Measurements from ENCODE around the gene TCP11.
A peak's percentile ranks its signal among the peaks of the same experiment; 100 is the strongest.

The TCP11 gene

DNA sequence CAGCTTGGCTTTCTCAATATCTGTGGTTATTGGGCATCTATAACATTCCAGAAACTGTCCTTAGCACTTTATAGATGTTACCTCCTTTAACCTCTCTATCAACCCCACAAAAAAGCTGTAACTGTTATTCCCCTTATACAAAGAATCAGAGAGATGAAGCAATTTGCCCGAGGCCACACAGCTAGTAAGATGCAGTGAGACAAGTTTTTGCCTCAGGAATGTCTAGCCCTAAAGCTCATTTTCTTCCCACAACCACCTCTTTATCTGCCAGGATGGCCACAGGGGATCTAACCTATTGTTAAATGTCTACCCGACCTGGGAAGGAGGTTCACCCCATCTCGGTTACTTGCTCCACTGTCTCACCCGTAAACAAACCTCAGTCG lies 31.9 kb upstream of the TCP11 start:
- no peak for DNase-seq (ENCODE audit: low spot score)

DNA sequence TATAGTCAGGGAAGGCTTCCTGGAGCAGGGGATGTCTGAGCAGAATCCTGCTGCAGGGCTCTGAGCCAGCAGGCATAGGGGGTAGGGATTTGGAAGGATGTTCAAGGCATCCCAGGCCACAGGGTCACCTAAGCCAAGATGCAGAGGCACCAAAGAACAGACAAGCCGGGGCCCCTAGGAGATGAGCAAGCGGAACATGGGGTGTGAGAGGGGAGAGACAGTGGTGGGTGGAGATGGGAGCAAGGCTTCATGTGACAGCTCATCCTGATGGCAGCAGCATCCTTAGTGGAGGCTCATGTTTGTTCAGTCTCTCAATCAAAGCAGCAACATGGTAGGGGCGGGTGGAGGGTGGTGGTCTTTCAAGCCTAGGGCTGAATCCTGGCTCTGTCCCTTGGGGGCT lies 29.8 kb upstream of the TCP11 start:
- no peak for DNase-seq (ENCODE audit: low spot score)

DNA sequence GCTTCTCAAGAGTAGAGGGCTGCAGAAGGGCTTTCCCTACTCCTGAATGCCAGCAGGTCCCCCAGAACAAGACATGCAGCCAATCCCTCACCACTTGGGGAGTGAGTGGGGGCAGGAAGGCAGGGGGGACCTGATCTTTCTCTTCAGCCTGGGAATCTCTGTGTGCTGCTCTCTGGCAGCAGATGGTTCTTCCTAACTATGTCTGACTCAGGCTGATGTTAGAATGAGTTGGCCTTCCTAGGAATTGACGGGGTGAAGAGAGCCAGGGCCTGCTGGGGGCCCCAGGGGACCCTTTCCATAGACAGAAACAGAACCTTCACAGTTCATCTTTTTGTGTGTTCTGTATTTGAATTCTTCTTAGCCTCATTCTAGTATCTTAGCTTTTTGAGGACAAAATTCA lies 29.0 kb upstream of the TCP11 start:
- no peak for DNase-seq (ENCODE audit: low spot score)

DNA sequence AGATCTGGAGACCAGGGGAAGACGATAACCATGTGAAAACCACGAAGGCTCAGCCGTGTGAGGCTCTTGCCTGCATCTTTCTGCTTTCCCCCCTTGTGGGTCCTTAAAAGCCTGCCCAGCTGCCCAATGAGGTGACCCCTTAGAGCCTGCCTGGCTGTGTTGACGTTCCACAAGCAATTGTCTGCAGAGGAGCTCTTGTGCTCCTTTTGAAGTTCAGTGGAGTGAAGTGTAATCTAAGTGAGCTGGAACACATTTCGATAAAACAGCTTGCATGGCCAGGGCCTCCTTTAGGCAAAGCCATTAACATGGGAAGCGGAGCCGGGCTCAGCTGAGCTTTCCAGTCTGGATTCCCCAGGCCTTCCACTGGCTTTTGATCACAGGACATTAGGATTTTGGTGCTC lies 27.3 kb upstream of the TCP11 start:
- DNase-seq (ENCODE audit: low spot score) = no peak

DNA sequence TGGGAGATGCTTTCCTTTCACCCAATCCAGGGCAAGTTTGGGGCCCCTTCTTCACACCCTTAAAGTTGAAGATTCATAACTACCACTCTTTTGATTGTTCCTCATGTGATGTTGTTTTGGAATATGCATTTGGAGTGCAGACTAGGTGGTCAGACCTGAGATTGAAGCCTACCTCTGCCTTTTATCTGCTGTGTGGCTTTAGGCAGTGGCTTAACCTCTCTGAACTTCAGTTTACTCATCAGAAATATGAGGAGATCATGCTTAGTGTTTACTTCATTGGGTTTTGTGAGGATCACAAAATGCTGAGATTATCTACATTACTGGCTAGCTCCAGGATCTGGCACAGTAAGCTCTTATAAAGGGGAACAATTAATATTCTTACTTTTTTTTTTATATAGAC lies 26.4 kb upstream of the TCP11 start:
- no peak for DNase-seq (ENCODE audit: low spot score)

DNA sequence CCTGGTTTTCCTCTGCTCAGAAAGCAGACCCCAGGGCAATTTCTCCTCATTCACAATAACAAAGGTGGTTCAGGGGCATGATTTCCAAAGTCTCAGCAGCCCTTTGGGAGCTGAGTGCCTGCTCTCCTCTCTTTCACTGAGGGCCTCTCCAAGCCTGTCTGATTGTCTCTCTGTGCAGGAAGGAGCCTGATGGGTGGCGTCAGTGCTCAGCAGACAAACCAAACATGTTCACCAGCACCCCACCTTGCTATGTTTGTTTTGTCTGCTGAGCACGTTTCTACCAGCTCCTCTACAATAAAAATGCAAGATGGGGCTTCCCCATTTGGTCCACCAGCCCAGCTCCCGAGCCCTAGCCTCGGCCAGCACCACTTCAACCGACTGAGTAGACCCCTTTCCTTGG lies 25.4 kb upstream of the TCP11 start:
- DNase-seq (ENCODE audit: low spot score) = no peak

DNA sequence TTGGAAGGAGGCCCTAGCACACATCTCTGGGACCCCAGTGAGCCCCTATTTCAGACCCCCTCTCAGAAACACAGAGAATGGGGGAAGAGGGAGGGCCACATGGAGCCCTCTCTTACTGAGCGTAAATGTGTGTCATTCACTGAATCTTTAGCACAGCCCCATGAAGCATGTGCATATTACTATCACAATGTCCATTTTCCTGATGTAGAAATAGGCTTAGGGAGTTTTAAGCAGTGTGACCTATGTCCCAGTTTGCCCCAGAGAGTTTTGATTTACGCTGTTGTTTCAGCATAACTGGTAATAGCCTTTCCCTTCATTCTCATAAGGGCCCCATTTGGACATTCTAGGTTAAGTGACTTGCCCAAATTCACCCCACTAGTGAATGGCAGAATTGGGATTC lies 25.0 kb upstream of the TCP11 start:
- no peak for DNase-seq (ENCODE audit: low spot score)

DNA sequence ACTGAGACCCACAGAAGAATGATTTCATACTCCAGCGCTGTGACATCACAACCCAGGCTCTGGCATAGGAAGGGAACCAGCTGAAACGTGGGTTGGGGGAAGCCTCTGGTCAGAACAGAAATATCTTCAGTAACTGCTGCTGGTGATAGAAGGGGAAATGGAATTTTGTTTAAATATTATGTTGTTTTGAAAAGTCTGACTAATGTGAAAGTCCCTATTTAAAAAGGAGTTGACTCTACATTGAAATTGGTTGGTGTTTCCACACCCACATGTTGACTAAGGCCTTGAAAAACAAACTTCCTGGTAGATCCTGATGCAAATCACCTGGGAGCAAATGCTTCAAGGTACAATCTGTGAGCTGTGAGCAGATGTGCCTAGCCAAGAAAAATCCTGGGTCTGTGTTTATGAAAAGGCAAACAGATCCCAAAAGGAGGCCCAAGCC lies 24.5 kb upstream of the TCP11 start:
- no peak for DNase-seq (ENCODE audit: low spot score)

DNA sequence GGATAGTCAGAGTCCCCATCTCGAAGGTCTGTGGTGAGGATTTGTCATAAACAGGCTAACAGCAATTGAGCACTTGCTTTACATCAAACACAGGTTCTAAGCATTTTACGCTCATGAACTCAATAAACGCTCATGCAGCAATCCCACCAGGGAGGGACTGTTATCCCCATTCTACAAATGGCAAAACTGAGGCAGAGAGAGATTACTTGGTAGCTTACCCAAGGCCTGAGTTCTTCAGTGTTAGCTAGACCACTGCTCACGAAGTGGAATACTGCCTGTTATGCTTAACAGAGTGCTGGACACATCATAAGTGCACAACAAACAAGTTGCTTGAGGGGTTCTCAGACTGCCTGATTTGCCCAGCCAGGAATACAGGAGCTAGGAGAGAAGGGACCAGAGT lies 23.7 kb upstream of the TCP11 start:
- DNase-seq (ENCODE audit: low spot score) = no peak

DNA sequence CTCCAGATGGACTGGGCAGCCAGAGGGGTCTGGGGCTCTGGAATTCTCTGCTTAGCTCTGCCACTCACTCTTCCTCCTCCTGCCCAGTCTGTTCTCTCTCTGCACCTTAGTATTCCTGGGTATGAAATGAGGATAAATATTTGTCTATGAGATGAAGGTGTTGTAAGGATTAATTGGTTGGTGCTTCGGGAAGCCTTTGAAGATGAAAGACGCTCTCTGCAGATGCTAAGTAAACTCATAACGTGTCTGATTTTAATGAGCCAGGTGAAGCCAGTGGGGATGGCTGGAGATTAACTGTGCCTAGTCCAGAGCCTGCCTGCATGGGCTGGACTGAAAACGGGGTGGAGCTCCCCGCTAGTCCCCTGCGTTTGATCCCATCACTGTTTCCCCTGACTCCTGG lies 23.1 kb upstream of the TCP11 start:
- DNase-seq (ENCODE audit: low spot score) = no peak

DNA sequence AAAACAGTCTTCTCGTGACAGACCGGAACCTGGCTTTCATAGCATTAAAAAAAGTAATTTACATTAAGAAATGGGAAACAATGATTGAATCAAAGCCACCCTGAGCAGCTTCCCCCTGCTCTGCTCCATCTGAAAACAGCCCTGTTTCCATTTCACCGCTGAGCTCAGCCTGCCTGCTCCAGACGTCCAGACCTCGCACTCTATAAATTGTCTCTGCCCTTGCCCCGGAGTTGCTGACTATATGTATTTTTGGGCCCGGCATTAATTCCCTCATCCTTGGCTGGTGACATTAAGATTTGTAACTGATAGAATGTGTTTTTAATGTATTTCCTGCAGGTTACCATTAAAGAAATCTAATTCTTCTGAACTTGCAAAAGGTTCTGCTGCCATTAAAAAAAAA lies 22.7 kb upstream of the TCP11 start:
- DNase-seq (ENCODE audit: low spot score) = no peak

DNA sequence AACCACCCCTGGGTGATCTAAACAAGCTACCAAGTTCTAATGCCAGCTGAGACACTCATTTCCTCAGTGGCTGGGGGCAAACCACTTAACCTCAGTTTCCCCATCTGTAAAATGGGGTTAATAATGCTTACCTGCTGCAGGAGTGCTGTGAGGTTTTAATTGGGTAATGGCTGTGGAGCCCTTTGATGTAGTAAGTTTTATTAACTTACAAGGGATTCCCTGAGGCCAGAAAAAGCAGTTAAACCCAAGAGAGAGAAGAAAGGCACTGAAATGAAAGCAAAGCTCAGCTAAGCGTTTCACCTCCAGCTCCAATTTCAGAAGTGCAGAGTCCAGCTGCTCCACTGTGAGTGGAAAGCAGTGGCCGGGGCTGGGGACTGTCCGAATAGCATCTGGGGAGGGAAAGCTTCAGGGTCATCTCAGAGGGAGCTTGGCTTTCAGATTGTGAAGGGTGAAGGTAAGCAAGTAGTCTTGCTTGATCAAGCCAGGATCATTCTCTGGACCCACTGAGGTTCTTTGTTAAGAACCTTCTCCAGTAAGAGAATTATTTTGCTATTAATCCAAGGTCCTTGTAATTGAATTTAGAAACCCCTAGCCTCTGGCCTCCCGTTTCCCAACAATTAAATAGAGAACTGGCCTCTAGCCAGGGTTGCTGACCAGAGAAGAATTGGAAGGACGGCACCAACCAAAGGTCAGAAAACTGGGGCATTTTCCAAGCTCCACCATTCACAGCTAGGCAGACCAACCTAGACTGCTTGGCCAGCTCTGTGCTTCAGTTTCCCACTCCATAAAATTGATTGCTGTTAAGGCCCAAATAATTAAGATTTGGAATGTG lies 20.9 kb upstream of the TCP11 start:
- DNase-seq (ENCODE audit: low spot score) = no peak

DNA sequence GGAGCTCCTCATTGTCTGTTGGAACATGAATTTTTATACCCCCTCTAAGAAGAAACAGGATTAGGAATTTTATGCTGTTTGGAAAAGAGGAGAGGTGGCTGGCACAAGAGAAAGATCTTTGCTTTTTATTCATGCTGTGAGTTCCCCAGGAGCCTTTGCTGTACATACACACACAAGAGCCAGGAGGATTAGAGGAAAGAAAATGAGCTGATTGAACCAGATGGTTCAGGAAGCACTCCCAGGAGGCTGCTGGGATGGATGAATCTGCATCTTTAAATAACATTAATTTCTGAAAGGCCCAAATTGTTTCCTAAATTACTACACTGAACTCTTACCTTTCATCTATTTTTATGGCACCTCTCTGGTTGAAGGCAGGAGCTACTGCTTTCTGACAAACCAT lies 20.1 kb upstream of the TCP11 start:
- DNase-seq (ENCODE audit: low spot score) = peak; percentile 9

DNA sequence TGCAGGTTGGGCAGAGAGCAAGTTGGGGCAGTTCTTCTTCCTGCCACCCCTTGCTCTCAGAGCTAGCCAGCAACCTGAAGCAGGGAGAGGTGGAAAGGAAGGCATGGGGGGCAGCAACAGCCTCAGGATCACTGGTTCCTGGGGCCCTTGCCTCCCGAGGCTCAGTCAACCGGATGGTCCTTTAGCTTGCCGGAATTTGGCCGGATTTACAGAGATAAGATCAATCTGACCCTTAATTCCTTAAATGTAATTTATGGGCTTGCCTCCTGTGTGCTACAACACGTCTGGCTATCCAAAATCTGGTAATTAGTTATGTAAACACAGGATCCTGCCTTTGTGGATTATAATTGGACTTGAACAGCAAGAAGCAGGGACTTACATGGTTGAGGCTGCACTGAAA lies 19.5 kb upstream of the TCP11 start:
- no peak for DNase-seq (ENCODE audit: low spot score)

DNA sequence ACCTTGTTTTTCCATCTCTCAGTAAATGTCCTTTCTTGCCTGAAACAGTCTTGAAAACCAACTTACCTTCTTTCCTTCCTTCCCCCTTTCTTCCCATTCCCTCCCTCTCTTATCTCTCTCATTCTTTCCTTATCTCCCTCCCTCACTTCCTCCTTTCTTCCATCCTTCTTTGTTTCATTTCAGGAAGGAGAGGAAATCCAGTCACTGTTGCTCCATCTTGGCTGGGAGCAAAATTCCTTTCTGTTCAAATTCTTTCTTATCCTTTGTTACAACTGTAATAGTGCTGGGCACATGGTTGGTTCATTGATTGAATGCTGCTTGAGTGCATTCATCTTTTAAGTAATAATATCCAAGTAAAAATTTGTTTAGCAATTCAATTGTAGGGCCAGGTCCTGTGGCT lies 17.4 kb upstream of the TCP11 start:
- DNase-seq (ENCODE audit: low spot score) = no peak

DNA sequence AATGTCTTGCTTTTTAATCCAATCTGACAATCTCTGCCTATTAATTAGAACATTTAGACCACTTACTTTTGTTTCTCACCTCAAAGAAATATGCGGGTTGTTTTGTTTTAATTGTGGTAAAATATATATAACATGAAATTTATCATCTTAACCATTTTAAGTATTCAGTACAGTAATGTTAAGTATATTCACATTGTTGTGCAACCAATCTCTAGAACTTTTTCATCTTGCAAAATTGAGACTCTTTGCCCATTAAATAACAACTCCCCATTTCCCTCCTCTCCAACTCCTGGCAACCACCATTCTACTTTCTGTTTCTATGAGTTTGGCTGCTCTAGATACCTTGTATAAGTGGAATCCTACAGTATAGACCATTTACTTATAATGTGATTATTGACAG lies 13.8 kb upstream of the TCP11 start:
- DNase-seq (ENCODE audit: low spot score) = no peak

DNA sequence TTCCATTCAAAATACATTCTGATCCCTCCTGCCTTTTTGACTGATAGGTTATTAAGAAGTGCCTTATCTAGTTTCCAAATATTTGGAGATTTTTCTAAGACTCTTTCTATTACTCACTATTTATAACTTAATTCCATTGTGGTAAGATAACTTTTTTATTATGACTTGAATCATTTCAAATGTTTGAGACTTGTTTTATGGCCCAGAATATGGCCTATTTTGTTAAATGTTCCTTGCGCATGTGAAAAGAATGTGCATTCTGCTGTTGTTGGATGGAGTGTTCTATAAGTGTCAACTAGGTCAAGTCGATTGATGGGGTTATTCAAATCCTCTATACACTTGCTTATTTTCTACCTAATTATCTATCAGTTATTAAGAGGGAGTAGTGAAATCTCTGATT lies 13.1 kb upstream of the TCP11 start:
- DNase-seq (ENCODE audit: low spot score) = no peak

DNA sequence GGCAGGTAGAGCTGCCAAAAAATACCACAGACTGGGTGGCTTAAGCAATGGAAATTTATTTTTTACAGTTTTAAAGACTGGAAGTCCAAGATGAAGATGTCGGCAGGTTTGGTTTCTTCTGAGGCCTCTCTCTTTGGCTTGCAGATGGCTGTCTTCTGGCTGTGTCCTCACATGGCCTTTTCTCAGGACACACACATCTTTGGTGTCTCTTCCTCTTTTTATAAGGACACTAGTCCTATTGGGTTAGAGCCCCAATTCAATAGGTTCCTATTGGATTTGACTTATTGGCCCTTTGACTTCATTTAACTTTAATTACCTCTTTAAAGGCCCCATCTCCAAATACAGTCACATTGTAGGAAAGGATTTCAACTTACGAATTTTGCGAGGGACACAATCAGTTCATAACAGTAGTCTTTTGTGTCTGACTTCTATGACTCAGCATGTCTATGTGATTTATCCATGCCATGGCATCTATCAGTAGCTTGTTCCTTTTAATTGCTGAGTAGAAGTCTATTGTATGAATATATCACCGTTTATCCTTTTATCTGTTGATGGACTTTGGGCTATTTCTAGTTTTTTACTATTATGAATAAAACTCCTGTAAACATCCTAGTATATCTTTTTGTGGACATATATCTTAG lies 11.0 kb upstream of the TCP11 start:
- peak; percentile 78 for DNase-seq (ENCODE audit: low spot score)

DNA sequence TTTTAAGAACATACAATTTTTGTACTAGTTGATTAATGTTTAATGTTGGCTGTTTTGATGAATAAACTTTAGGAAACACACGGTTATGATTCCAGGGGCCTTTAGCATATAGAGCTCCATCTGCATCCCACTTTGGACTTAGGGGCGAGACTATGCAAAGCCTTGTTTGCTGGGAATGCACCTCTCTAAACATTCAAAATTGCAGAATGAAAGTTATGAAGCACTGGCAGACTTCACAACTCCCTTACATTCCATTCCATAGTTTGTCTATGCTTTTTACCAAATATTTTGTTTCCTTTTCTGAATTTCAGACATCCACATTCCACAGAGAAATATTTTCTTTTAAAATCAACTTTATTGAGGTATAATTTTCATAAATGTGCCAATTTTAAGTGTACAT lies 10.3 kb upstream of the TCP11 start:
- DNase-seq (ENCODE audit: low spot score) = no peak

DNA sequence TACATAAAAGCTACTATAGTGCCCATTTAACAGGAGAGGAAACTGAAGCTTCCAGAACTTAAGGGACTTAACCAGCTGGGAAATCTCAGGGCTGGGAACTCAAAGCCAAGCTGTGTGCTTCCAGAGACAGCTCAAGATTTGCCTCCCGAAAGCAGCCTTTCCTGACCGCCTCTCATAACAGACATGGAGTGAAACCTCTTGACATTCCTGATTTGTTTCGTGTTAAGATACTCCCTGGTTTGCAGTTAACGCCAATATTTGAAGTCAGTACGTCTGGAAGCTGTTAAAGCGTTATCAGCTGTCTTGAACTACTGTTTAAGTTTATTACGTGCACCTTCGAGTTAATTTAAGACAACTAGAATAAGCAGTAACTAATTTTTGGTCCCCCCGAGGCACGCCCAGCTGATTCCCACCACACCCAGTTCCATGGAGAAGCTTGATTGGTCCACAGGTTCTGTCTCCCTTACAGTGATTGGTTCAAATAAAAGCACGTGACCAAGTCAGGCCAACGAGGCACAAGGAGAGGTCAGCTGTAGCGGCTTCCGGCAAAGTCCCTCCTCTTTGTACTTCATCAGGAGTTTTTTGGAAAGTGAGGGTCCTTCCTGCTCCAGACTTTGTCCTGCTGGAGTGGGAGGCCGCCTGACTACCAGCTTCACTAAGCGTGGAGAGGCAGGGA lies 8.9 kb upstream of the TCP11 start:
- DNase-seq (ENCODE audit: low spot score) = no peak

DNA sequence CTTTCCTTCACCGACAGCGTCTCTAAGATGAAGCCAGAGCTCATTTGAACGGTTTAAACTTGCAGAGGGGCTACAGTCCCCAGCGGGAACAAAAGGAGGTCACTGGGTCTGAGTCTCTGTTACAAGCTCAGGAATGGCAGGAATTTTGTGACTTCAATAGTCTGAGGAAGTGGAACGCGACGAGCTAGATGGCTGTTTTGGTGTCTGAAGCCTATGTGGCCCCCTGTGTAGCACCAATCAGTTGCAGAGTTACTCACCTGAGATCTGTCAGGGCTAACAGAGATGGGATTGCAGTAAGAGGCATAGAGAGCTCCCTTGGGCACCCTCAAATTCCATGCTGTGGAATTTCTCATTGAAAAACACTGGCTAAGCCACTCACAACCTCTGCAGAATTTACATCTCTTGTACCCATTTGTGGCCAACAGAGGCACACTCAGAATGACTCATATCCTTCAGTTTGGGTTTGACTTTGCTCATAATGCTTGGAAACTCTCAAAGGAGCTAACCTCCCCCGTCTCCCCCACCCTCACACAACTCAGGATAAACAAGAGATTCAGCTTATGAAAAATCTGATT lies 7.1 kb upstream of the TCP11 start:
- no peak for DNase-seq (ENCODE audit: low spot score)

DNA sequence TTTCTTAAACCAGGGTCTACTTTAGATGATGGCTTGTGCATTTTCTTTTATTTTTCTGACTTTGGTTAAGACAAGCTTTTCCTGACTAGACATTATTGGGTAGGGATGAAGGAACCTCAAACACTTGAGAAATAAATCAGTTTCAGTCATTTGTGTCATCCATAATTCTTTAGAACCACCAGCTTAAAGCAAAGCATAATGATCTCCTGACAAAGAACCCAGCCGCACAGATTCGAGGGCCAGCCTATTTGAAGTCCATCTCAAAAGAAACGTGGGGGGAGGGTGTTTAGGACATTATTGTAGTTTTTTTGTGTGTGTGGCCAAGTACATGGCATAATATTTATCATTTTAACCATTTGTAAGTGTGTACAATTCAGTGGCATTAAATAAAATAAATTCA lies 6.3 kb upstream of the TCP11 start:
- no peak for DNase-seq (ENCODE audit: low spot score)

DNA sequence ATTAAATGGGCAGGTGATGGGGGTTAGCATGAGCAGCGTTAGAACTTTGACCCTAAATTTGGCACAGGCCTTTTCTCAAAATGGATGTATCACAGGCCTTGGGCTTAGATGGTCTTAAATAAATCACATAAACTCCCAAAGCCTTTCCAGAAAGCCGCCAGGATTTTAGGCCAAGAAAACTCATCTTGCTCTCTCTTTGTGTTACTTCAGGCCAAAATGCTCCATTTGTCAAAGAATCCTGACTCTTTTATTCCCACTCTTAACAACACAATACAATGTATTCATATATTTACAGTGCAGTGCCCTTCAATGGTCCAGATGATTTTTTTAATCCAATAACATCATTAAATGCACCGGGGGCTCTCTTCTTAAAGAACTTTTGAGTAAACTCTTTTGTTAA lies 5.9 kb upstream of the TCP11 start:
- no peak for DNase-seq (ENCODE audit: low spot score)

Measured in pons (tissue), 1 donor.